CD4-positive, alpha-beta T cell treated with Interleukin-15 for 4 hours (primary cell): Measurements from ENCODE around the gene COX7C.
"Not testable (repeated sequence)": the region's sequence is repeated elsewhere in the genome, so short reads cannot be mapped to it uniquely, and the experiment has no call there.

Experiments
- DNase-seq: peaks from one replicate; pipeline ENCODE4 v3.0.0-alpha.2; 2020; ENCODE audit warnings: low spot score

The COX7C gene, protein sequence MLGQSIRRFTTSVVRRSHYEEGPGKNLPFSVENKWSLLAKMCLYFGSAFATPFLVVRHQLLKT

GRCh38 chr5:86617756-86618576 is at the start of gene COX7C:
TSS of gene COX7C (plus strand) at chr5:86617941. CDS start at chr5:86618056, 115 bp downstream.
- peak; percentile 95 for DNase-seq

GRCh38 chr5:86569522-86570426 is 48.0 kb upstream of the COX7C start:
- not testable (repeated sequence) for DNase-seq

DNA sequence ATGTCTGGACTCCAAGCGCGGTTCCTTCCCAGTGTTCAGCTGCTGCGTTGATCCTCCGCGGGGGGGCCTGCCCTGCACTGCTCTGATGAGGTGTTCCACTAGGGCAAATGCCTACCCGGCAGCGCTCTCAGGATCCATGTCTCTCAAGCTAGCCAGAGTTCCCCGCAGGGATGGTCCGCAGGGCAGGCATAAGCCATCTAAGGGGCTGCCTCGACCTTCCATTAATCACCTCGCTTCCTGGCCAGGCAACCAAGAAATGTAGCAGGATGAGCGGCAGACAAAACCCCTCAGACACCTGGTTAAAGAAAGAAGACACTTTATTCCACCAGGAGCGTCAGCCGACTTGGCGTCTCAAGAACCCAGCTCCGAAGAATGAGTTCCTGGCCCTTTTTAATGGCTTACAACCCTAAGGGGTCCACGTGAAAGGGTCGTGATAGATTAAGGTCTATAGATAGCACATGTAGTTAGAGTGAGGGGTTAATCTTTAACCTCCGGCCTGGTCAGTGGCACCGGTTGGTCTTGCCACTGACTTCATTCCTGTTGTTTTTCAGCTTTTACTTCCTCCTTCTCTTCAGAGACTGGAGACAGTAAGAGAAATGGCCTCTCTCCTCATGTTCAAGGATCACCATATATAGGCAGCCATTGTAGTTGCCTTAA is 47.2 kb upstream of the COX7C start:
- no peak for DNase-seq

- not testable (repeated sequence) for DNase-seq
Observed at GRCh38 chr5:86571109-86571508, 46.6 kb upstream of the COX7C start.

- no peak for DNase-seq
Observed at GRCh38 chr5:86572825-86573517, 44.8 kb upstream of the COX7C start.

DNA sequence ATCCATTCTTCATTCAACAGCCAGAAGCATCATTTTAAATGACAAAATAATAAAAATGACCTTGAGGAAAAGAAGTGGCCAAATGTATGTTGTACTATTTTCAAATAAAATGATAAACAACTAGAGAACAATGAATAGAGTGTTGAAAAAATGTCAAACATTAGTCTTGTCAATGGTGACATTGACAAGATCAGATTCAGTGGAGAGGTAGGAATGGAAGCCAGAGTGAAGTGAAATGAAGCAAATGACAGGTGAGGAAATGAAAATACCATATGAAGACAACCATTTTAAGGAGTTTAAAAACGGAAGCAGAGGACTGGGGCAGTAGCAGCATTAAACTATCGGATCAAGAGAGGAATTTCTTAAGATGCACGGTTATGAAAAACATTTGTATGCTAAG is 38.2 kb upstream of the COX7C start:
- DNase-seq: no peak

GRCh38 chr5:86596476-86596875 is 21.3 kb upstream of the COX7C start:
- DNase-seq: no peak

DNA sequence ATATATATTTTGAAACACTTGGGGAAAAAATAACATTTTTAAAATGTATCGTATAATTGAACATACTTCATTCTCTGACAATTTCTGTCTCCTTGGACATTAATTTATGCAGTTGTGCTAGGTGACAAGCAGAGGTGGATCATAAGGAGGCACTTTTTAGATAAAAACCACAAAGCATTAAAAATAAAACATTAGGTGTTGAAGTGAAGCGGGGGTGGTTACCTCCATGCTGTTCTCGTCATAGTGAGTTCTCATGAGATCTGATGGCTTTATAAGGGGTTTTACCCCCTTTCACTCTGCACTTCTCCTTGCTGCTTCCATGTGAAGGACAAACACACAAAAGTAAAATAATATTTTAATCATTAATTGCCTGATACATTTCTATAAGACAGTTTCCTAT is 11.9 kb upstream of the COX7C start:
- DNase-seq: no peak

DNA sequence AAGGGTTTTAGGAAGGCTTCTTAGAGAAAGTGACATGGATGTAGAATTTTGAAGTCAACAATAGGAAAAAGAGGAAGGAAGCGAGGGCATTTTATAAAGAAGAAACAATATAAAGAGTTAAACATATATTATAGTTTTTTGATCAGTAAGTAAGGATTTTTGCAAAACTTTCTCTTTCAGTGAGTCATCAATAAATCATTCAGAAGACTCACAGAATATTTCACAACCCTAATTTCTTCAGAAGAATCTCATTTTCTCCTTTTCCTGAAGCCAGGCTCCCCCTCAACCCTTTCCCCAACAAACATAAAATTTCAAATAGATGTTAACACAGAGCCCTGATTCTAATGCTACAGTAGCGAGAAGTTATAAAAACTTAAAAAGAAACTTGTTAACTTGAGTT is 4.3 kb upstream of the COX7C start:
- no peak for DNase-seq

- no peak for DNase-seq
Observed at GRCh38 chr5:86617309-86617755, 409 bp upstream of the COX7C start.

- DNase-seq: no peak
Observed at GRCh38 chr5:86623785-86624483, 6.2 kb downstream of the COX7C start.

DNA sequence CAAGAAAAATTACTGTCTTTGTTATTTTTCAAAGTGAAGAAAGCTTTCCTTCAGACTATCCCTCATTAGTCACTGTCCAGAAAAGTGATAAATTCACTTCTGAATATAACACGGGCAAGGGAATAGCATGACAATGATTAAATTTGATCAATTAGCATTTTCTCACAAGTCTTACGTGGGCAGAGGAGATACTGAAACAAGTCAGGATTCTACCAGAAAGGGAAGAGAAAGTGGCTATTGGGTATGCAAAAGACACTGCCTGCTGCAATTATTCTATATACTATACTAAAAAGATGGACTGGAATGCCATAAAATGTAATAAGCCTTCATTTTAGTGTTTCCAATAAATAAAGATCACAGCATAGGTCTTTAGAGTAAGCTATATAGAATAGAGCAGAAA is 7.4 kb downstream of the COX7C start:
- DNase-seq: no peak

DNA sequence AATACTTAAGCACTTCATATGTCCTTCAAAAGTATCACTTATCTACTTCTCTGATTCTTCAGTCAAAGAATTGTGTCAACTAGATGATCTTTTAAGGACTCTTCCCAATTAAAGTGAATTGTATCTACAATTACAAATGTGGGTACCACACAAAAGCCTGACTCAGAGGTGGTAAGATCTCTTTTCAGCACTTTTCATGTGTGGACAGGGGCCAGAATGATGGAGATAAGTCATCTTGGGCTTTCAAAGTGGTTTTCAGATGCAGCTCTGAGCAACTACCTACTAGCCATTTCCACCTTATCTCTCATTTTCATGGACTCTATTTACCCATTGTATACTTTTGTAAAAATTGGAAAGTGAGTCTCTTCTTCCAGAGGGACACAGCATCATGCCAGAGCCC is 8.4 kb downstream of the COX7C start:
- DNase-seq: no peak

DNA sequence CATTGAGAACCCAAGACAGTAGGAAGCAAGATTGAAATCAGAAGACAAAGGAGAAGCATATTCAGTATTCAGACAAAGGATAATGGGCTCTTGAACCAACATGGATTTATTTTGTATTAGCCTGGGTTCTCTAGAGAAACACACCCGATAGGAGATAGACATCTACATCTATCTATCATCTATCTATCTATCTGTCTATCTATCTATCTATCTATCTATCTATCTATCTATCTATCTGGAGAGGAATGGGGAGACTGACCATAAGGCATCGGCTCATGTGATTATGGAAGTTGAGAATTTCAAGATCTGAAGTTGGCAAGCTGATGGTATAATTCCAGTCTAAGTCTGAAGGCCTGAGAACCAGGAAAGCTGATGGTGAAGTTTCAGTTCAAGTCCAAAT is 13.4 kb downstream of the COX7C start:
- DNase-seq: no peak

GRCh38 chr5:86640998-86641397 is 23.3 kb downstream of the COX7C start:
- DNase-seq: no peak

DNA sequence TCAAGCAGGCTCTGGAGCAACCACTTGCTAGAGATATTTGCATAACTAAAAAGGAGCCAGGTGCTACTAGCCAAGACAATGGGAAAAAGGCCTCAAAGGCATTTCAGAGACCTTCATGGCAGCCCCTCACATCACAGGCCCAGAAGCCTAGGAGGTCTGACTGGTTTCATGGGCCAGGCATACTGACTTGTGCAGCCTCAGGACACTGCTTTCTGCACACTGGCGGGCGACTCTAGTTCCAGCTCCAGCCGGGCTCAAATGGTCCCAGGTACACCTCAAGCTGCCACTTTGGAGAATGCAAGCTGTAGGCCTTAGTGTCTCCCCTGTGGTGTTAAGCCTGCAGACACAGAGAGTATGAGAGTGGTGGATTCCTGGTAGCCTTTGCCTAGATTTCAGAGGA is 27.1 kb downstream of the COX7C start:
- no peak for DNase-seq

GRCh38 chr5:86645885-86646284 is 28.1 kb downstream of the COX7C start:
- DNase-seq: no peak

GRCh38 chr5:86646671-86647070 is 28.9 kb downstream of the COX7C start:
- DNase-seq: no peak

DNA sequence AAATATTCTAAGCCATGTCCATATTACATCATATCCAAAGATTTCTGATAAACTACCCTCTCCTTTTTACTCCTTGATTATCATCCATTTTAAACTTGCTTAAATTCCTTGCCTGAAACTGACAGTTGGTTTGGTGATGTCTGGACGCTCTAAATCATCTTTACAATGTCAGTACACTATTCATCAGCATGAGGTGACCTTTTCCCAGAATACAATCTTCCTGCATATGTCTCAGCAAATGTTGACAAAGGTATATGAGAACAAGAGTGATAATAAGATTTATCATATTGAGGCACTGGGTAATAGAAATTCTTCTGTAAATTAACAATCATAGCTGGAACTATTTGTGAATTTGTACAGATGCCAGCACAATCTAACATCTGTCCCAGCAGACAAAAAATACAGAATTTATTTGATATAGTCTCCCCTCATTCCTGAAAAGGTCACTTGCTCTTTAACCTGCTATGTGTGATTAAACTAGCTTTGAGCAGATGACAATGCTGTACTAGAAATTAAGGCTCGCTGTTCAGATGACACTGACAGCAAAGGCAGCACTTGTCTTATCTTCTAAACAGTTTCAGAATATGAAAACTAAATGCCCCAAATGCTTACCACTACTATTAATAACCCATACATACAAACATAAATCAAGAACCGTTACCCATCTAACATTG is 32.2 kb downstream of the COX7C start:
- DNase-seq: no peak

DNA sequence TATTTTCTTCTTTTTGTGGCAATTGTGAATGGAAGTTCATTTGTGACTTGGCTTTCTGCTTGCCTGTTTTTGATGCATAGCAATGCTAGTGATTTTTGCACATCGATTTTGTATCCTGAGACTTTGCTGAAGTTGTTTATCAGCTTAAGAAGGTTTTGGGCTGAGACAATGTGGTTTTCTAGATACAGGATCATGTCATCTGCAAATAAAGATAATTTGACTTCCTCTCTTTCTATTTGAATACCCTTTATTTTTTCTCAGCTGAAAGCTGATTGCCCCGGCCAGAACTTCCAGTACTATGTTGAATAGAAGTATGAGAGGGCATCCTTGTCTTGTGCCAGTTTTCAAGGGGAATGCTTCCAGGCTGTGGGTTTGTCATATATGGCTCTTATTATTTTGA is 43.0 kb downstream of the COX7C start:
- not testable (repeated sequence) for DNase-seq

- DNase-seq: no peak
Observed at GRCh38 chr5:86664173-86664572, 46.4 kb downstream of the COX7C start.
